Left ventricle myocardium superior (tissue), 1 donor: ENCODE data around the gene NCAN. TPM values are rescaled to one million over a fixed set of nuclear protein-coding genes. Genes with fewer than 3 reads are reported as not detected.

Experiments
- ATAC-seq: fragments of 200-7000 bp; cut with Tn5 transposase; one replicate; pipeline ENCODE4 v1.9.1; 2020; ENCODE audit warnings: mild to moderate bottlenecking, moderate library complexity
- DNase-seq: peaks from one replicate; pipeline ENCODE4 v3.0.0-alpha.2; 2020
- intact Hi-C: fragments of 100-400 bp; cut with micrococcal nuclease; formaldehyde crosslinking; loops from one replicate; pipeline ENCODE4 v1.11.0; 2022
- total RNA-seq: library from RNA; stranded (reverse); fragmentation: NEBNext Ultra II Directional; extraction: Animal tissue kit (Norgen Biotek cat#: 25700); gene quantifications from one replicate; pipeline ENCODE4 v1.2.1, GENCODE V29; 2021
- donor health status: DM: no; HTN: yes; CAD: no; lungs with severe emphysema.

NCAN gene
- total RNA-seq, 1 donor from 2014 or later, result not detected

DNA sequence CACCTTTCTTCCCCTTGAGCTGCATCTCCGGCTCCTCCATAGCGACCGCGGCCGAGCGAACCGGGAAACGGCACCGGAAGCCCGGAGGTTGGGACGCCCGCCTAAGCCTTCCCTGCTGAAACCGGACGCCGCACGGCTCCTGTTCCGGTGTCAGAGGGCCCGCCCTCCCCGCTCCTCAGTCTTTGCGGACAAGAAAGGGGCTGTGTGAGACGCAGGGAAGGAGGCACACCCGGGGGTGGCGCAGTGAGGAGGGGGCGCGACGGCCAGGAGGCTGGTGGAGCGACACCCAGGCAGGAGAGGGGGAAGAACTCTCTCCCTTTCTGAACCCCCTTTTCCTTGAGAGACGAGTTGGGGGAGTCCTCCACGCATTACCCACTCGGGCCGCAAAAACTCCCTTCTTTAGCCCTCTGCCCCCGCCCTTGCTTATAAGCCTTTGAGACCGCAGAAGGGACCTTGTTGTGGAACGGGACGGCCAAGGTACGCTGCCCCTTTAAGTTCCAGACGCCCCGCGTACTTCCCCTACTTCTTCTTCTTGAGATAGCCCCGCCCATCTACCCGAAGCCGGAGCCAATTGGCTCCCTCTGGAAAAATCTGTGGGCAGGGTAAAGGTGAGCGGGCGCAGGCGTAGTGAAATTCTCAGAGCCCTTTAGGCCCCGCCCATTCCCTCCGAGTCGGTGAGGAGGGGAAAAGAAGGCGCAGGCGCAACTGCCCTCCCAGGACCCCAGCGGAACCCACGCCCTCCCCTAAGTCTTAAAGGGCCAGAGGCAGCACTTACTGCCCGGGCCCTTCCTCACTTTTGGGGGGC, 19.5 kb upstream of the NCAN start, which contains the start of the genes BORCS8 and RFXANK:
BORCS8 (minus strand) TSS at position 75 of the 805 bp plus-strand sequence; CDS start at position 40, 35 bp downstream.
RFXANK (plus strand) TSS at position 181 of the 805 bp plus-strand sequence. CDS start 1,689 bp downstream, outside the sequence.
- intact Hi-C loops, result no loop called here
- DNase-seq, result peak; percentile 98
- peak; percentile 95 for ATAC-seq

DNA sequence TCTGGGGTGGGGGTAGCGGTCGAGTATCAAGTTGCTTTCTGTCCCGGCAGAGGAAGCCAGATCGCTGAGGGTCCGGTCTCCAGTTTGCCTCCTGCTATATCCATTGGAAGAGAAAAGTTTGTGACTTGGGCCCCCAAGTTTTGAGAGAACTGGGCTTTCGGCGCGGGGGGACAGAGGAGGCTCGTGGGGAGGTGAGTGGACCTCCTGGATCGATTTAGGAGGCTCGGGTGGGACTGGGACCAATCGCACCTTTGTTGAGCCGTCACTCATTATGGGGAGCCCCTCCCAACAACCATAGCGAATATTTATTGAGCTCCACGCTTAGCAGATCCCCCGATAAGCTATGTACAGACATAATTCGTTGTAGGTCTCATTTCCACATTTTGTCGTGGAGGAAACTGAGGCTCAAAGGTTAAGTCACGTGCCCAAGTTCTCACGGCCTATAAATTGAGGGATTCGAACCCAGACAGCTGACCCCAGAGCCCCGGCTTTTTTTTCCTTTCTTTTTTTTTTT, 18.8 kb upstream of the NCAN start:
- DNase-seq, result no peak
- peak; percentile 1 for ATAC-seq
- intact Hi-C loops, result no loop called here

DNA sequence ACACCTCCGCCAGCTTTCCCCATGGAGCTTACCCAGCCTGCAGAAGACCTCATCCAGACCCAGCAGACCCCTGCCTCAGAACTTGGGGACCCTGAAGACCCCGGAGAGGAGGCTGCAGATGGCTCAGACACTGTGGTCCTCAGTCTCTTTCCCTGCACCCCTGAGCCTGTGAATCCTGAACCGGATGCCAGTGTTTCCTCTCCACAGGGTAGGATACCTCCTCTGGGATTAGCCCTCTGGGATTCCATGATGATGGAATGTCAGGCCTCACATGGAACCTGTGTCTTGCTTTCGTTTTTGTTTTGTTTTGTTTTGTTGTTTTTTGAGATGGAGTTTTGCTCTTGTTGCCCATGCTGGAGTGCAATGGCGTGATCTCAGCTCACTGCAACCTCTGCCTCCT, 17.8 kb upstream of the NCAN start:
- intact Hi-C loops, result no loop called here
- ATAC-seq, result no peak
- DNase-seq, result no peak

DNA sequence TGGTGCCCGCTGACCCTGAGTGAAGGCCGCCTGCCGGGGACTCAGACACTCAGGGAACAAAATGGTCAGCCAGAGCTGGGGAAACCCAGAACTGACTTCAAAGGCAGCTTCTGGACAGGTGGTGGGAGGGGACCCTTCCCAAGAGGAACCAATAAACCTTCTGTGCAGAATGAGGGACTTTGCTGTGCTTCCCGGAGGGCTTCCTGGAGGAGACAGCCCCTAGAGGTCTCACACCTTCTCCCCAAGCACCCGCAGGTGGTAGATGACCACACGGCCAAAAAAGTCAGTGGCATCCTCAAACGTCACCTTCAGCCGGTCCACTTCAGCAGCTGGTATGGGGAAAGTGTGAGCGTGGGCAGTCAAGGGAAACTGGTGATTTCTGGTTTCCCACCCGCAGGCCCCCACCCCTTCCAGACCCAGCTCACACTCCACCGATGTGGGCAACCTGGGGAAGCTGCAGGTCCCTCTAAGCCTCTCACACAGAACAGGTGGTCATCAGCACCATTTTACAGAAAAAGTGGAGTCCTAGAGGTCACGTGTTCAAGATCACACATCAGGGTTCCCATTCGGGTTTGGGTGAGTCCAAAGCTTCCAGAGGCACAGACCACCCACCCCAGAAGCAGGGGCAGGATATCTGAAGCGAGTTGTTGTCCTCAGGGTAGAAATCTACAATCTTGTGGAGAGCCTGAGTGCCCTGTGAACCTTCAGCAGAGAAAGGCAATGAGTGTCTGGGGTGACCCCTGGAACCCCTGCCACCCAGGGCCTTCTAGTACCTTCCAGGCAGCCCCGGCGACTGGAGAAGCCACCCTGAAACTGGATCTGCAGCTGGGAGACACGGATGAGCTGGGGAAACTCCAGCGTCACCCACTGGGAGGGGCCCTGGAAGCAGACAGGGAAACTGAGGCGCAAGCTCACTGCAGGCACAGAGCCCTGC, 9.8 kb upstream of the NCAN start:
- DNase-seq, result no peak
- intact Hi-C loops, result no loop called here

DNA sequence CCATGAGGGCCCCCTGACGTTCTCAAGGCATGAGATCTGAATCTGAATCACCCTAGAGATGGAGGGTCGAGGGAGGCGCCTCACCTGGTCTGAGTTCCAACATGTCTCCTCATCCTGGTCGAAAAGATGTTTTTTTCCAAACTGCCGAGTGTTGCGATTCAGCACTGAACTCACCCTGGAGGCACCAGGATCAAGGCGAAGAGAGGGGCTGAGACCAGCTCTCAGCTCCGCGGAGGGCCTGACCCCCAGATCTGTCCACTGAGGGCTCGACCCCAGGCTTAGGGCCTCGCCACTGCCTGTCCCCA, 9.1 kb upstream of the NCAN start:
- no peak for ATAC-seq
- intact Hi-C loops, result no loop called here
- no peak for DNase-seq

More for the DNA sequence above, 9.8 kb upstream of the NCAN start:
- no peak for ATAC-seq

DNA sequence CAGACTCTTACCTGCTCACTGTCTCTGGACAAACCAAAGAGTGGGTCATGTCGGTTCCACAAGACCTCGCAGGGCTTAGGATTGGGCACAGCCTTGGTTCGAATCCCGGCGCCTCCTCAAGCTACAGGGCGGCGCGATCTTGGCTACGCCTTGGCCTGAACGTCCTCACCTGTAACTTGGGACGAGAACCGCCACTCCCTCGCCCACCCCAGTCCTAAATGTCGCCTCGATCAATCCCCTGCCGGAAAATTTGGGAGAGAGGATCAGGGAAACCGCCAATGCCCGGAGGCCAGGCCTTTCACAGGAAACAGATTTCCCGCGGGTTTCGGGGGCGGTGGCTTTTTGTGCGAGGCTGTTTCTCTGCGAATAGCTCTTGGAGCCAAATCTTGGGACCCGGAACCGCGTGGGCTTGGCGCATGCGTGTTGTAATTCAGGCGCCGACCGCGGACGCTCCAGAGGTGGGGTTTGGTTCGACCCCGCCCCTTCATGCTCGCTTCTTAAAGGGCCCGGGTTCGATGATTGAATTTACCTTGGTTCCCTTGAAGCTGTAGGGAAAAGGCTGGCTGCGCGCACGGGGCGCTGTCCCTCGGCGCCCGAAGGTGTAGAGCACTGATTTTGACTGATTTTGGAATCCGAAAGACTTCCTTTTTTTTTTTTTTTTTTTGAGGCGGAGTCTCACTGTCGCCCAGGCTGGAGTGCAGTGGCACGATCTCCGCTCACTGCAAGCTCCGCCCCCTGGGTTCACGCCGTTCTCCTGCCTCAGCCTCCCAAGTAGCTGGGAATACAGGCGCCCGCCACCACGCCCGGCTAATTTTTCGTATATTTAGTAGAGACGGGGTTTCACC, 8.5 kb upstream of the NCAN start, which contains the start of gene NR2C2AP:
NR2C2AP (minus strand) TSS at position 403 of the 845 bp plus-strand sequence; CDS start at position 49, 354 bp downstream.
- DNase-seq, result peak; percentile 95
- peak; percentile 95 for ATAC-seq
- intact Hi-C loops, result no loop called here

DNA sequence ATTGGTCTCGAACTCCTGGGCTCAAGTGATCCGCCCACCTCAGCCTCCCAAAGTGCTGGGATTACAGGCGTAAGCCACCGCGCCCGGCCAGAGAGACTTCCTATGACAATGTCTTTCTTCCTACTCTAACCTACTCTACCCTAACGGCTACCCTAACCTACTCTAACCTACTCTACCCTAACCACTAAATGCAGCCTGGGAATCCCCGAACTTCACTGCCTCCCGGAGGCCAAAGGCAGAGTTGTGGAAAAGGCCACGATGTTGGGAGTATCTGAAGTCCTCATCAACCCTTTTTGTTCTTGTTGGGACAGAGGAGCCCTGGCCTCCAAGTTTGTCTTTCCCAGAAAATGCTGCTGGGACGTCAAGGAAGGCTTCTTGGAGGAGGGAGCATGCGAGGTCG, 7.6 kb upstream of the NCAN start:
- intact Hi-C loops, result no loop called here
- no peak for DNase-seq
- no peak for ATAC-seq

DNA sequence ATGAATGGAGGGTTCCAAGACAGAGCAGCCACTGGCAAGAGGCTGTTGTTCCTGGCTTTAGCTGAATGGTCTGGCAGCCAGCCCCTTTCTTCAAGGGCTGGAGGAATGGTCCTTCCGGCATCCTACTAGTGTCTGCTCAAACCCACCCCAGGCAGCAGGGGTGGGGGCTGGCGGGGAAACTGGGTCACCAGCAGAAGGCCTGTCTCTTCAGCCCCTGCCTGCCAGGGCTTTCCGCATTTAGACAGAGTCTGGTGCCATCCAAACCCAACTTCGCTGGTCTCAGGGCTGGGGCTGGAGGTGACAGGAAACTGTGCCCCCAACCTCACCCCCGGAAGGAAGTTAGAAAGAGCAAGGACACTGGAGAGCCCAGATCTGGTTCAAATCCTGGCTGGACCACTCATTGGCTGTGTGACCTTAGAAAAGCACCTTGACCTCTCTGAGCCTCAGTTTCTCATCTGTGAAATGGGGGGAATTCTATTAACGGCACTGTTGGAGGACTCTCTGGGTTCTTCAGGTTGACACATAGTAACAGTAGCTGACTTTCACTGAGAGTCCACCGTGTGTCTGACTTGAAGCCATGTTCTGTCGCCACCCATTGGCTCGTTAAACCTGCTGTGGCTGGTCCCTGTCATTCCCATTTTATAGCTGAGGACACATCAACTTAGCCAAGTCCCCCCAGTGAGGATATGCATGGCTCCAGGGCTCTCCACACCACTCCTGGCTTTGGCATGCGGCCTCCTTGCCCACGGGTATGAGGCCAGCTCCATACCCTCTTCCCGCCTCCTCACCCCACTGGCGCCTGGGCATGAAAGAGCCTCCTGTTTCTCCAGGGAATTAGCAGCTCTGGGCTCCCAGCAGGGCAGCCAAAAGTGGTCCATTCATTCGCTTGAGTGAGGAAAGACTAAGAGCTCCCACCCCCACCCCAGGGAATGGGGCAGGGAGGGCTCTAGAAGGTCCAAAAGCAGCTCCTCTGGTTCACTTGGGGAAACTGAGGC, 6.0 kb upstream of the NCAN start:
- no peak for DNase-seq
- no peak for ATAC-seq
- intact Hi-C loops, result no loop called here

DNA sequence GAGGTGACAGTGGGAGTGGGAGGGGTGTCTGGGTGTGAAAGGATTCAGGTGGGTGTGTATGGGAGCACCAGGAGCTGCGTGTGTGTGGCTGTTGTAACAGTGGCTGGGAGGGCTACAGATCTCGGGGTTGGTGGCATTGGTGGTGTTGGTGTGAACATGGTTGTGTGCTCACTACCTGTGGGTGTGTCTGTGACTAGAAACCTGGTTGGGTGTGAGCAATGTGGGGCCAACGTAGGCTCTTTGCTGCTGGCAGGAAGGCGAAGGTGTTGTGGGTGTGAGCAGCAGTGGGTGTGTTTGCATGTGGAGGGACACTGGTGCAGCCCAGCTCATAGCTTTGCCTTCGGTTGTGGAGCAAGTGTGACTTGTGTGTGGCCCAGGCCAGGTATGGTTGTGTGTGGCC, 4.8 kb upstream of the NCAN start:
- DNase-seq, result no peak
- intact Hi-C loops, result no loop called here
- no peak for ATAC-seq

DNA sequence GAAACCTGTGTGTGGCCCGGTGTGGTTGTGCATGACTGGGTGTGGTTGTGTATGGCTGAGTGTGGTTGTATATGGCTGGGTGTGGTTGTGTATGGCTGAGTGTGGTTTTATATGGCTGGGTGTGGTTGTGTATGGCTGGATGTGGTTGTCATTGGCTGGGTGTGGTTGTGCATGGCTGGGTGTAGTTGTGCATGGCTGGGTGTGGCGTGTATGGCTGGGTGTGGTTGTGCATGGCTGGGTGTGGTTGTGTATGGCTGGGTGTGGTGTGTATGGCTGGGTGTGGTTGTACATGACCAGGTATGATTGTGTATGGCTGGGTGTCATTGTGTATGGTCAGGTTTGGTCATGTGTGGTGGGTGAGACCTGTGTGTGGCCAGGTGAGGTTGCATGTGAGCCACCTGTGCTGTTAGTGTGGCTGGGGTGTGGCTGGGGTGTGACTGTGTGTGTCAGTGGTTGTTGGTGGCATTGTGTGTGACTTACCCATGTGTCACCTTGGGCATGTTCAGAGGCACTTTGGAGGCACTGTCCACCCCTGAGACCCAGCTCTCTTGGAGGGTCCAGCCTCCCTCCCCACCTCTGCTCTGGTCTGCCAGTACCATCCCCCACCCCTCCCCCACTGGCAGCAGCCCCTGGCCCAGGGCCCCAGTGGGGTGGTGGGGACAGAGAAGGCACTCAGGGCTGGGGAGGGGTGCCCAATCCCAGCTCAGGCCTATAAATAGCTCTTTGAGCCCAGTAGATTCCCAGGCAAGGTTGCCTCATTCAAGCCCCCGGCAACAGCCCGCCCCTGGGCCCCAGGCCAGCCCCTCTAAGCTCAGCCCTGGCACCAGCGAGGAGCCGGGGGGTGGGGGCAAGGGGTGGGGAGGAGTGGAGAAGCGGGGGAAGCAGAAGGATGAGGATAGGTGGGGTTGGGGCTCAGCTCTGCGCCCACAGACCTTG, 3.9 kb upstream of the NCAN start:
- intact Hi-C loops, result no loop called here

DNA sequence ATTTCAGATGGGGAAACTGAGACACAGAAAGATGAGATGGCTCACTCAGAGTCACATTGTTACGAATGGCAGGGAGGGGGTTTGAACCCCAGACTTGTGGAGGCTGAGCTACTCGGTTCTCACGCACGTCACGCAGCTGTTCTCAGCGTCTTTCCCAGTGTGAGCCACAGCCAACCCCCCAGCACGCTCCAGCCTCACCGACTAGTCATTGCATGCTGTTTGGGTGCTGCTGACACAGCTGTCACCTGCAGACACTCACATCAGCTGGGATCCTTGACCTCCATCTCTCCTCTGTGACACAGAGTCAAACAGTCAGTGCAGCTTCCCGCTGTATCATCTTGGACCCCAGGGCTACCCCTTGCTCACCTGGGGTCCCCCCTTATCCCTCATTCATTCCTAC, 2.4 kb upstream of the NCAN start:
- intact Hi-C loops, result no loop called here
- ATAC-seq, result no peak
- no peak for DNase-seq

More for the DNA sequence above, 3.9 kb upstream of the NCAN start:
- ATAC-seq (no peak), DNase-seq (no peak)

DNA sequence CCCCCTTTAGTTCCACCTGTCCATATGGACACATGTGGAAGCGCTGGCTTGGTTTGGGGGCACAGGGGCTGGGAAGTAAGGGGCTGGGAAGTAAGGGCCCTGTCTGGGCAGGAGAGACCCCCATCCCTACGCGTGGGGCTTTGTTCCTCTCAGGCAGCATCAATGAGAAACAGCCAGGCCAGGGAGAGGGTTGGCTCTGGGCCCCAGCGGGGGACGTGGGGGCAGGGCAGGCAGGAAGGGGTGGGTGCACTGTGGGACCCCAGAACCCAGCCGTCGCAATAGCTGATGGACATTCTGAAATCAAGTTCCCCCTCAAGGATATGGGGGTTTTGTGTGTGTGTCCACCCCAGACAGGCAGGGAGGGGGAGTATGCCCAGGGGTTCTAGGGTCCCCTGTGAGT, 1.2 kb downstream of the NCAN start:
- DNase-seq (no peak), ATAC-seq (no peak)
- intact Hi-C loops, result no loop called here

DNA sequence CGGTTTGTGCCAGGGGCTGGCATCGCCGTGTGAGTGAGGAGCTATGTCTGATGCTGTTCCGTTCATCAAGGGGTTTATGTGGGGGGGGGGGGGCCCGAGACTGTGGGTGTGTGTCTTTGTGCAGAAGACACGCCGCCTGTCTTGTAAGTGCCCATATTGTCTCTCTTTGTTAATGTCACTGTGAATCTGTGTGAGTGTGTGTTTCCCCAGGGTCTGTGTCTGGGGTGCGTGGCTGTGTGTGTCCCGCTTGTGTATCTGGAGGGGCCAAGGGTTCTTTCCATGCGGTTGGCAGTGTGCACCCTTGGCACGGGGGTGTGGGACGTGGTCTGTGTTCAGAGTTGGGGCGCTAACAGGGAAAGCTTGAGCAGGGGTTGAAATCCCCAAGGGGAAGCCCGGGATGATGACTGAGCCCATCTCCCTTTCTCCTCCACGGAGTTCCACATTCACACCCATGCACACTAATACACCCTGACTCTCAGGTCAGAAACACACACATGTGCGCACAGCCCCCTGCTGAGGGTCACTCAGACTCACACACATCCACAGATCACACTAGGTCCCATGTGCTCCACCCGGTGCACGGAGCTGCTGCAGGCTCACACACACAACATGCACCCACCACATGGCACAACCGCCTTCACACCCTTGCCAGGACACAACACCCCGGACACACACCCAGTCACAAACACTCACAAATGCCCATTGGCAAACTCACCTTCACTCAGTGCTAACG, 1.8 kb downstream of the NCAN start:
- intact Hi-C loops, result no loop called here
- ATAC-seq (no peak), DNase-seq (no peak)

DNA sequence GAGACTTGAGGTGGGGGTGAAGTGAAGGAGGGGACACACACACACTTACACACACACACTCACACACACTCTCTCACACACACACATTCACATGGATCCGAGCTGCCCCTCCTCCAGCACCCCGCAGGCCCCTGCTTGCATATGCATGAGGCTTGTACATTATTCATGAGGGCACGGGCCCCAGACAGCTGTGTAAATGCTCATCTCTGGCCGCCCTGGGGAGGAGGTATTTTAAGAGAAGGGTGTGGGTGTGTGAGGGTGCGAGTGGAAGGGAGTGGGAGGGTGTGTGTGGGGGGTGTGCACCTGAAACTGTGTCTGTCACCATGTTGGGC, 2.4 kb downstream of the NCAN start:
- no peak for DNase-seq
- ATAC-seq, result no peak
- intact Hi-C loops, result no loop called here

DNA sequence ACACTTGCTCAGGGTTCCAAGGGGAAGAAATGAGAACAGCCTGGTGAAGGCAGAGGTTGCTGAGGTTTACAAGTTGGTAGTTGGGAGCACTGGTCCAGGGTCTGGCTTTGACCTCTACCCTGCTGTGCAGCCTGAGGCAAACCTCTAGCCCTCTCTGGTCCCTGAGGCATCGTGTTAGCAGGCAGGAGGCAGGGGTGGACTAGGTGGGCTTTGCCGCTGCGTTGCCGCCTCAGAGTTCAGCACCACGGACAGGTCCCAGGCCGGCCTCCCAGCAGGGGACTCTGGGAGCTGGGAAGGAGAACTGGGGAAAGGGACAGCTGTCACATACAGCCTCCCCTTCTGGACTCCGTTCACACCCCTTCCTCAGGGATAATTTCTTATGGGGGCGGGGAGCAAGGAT, 3.1 kb downstream of the NCAN start:
- ATAC-seq (peak; percentile 71), DNase-seq (peak; percentile 58)
- intact Hi-C loops, result no loop called here

DNA sequence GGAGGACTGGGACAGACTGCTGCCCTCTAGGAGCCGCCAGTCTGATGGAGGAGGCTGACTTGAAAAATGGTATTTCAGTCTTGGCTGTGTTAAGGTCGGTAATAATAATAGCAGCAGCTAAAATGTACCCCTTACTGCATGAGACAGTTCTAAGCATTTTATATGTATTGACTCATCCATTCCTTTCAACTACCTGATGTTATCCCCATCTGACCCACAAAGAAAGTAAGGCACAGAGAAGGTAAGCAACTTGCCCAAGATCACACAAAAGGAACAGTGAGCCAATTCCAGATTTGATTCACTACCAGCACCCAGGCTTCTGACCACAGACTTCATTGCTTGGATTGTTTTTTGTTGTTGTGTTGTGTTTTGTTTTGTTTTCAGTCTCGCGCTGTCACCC, 4.0 kb downstream of the NCAN start:
- intact Hi-C loops, result no loop called here
- DNase-seq (no peak), ATAC-seq (no peak)
